ENCODE results near the gene PRM2. TPM values are rescaled to one million over a fixed set of nuclear protein-coding genes. Genes with fewer than 3 reads are reported as not detected.

Gene PRM2
- total RNA-seq, 1 donor from 2014 or later: not detected

DNA sequence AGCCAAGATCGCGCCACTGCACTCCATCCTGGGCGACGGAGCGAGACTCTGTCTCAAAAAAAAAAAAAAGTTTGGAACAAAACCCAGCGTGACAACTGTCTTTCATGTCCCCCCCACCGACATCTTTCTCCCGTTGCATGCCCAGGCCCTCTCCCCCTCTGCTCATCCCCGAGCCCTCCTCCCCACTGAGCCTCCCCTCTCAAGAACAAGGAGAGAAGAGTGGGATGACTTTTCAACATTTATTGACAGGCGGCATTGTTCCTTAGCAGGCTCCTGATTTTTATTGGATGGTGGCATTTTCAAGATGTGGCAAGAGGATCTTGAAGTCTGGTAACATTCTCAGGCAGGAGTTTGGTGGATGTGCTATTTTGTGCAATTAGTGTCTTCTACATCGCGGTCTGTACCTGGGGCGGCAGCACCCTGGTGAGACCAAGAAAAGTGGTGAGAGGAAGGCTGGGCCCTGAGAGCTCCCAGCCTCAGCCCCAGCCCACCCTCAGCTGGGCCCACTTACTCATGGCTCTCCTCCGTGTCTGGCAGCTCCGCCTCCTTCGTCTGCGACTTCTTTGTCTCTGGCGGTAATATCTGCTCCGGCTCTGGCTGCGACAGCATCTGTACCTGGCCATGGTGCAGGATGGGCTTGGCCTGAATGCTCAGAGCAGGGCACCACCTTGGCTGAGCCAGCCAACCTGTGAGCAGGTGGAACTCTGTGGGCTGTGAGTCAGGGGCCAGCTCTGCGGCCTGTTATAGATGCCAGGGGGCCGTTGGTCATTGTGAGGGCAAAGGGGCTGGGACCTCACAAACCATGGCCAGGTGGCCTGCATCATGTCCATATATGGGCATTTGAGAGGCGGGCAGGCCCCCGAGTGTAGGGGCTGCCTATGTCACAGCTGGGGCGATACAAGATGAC lies 4.6 kb upstream of the PRM2 start, which contains the start of gene PRM1:
Gene PRM1, minus strand, starts transcription at position 715 of the 907 bp plus-strand sequence. Its CDS starts 92 bp downstream, at position 623.
- H3K4me1 Mint-ChIP-seq (ENCODE audit: unreplicated experiment): no peaks in the 10 kb centered on the region
- no peaks in the 10 kb centered on the region for H3K36me3 Mint-ChIP-seq (ENCODE audit: unreplicated experiment)
- DNase-seq (ENCODE audit: extremely low spot score, unreplicated experiment): no peak
- no peak within 1 kb of the TSS for H3K4me3 Mint-ChIP-seq (ENCODE audit: unreplicated experiment)
- TF ChIP-seq, protein P1, sequence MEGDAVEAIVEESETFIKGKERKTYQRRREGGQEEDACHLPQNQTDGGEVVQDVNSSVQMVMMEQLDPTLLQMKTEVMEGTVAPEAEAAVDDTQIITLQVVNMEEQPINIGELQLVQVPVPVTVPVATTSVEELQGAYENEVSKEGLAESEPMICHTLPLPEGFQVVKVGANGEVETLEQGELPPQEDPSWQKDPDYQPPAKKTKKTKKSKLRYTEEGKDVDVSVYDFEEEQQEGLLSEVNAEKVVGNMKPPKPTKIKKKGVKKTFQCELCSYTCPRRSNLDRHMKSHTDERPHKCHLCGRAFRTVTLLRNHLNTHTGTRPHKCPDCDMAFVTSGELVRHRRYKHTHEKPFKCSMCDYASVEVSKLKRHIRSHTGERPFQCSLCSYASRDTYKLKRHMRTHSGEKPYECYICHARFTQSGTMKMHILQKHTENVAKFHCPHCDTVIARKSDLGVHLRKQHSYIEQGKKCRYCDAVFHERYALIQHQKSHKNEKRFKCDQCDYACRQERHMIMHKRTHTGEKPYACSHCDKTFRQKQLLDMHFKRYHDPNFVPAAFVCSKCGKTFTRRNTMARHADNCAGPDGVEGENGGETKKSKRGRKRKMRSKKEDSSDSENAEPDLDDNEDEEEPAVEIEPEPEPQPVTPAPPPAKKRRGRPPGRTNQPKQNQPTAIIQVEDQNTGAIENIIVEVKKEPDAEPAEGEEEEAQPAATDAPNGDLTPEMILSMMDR (IDR thresholded peaks at IDR 0.05): no peak
- H3K27me3 Mint-ChIP-seq (ENCODE audit: unreplicated experiment): peaks cover 33% of the 10 kb centered on the region
- no peaks in the 10 kb centered on the region for H3K9me3 Mint-ChIP-seq (ENCODE audit: unreplicated experiment)
- no peak within 1 kb of the TSS for H3K27ac Mint-ChIP-seq (ENCODE audit: unreplicated experiment)

DNA sequence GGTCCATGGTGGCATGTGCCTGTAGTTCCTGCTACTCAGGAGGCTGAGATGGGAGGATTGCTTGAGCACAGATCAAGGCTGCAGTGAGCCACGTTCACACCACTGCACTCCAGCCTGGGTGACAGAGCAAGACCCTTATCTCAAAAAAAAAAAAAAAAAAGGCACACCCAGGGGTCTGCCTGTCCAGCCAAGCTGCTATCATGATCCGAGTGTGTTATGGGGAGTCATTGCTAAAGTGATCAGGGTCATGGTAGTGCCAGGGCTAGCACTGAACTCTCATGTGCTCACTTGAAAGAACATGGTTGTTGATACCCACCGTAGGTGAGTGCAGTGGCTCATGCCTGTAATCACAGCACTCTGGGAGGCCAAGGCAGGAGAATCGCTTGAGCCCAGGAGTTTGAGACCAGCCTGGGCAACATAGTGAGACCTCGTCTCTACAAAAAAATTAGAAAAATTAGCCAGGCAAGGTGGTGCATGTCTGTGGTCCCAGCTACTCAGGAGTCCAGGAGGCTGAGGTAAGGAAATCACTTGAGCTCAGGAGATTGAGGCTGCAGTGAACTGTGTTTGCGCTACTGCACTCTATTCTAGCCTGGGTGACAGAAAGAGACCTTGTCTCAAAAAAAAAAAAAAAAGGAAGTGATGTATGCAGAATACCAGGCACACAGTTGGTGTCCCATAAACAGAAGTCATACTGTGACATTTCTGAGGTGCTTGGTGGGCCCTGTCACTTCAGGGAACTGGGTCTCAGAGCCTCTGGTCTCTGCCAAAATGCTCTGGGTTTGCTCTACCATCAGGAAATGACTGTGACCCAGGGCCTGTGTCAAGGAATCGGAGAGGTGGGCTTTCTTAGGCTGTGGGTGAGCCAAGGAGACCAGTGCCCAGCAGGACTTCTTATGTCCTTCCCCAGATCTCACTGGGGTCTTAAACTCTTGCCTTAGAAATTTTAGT lies 2.7 kb upstream of the PRM2 start:
- Mint-ChIP-seq H3K27me3 (ENCODE audit: unreplicated experiment) (peaks cover 18% of the 10 kb centered on the region), H3K27ac (ENCODE audit: unreplicated experiment) (no peak overlapping the region), H3K36me3 (ENCODE audit: unreplicated experiment) (no peaks in the 10 kb centered on the region), H3K4me1 (ENCODE audit: unreplicated experiment) (peaks cover 2% of the 10 kb centered on the region), H3K4me3 (ENCODE audit: unreplicated experiment) (no peak overlapping the region), H3K9me3 (ENCODE audit: unreplicated experiment) (no peaks in the 10 kb centered on the region)
- DNase-seq (ENCODE audit: extremely low spot score, unreplicated experiment): no peak
- TF ChIP-seq, protein P1 (IDR thresholded peaks at IDR 0.05): no peak

DNA sequence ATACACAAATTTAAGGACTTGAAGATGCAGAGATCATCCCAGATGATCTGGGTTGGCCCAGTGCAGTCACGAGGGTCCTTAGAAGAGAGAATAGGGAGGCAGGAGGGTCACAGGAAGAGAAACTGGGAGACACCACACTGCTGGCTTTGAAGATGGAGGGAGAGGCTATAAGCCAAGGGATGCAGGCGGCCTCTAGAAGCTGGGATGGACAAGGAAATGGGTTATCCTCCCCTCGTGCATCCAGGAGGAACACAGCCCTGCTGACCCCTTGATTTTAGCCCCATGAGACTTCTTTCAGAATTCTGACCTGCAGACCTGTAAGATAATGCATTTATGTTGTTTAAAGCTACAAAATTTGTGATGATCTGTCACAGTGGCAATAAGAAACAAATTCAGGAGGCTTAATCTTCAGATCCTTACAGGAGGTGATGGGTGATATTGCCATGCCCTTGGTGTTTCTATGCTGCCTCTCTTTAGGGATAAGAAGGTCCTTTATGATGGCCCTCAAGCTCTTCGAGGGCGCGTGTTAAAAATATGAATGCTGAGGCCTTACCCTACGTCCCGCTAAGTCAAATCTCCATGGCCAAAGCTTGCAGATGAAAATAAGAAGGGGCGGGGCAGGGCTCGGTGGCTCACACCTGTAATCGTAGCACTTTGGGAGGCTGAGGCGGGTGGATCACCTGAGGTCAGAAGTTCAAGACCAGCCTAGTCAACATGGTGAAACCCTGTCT lies 1.5 kb upstream of the PRM2 start:
- no peak for DNase-seq (ENCODE audit: extremely low spot score, unreplicated experiment)
- H3K36me3 Mint-ChIP-seq (ENCODE audit: unreplicated experiment): no peaks in the 10 kb centered on the region
- H3K4me3 Mint-ChIP-seq (ENCODE audit: unreplicated experiment): no peak overlapping the region
- H3K4me1 Mint-ChIP-seq (ENCODE audit: unreplicated experiment): peaks cover 9% of the 10 kb centered on the region
- TF ChIP-seq, protein P1 (IDR thresholded peaks at IDR 0.05): no peak
- H3K27me3 Mint-ChIP-seq (ENCODE audit: unreplicated experiment): peaks cover 13% of the 10 kb centered on the region
- H3K27ac Mint-ChIP-seq (ENCODE audit: unreplicated experiment): no peak overlapping the region
- no peaks in the 10 kb centered on the region for H3K9me3 Mint-ChIP-seq (ENCODE audit: unreplicated experiment)

DNA sequence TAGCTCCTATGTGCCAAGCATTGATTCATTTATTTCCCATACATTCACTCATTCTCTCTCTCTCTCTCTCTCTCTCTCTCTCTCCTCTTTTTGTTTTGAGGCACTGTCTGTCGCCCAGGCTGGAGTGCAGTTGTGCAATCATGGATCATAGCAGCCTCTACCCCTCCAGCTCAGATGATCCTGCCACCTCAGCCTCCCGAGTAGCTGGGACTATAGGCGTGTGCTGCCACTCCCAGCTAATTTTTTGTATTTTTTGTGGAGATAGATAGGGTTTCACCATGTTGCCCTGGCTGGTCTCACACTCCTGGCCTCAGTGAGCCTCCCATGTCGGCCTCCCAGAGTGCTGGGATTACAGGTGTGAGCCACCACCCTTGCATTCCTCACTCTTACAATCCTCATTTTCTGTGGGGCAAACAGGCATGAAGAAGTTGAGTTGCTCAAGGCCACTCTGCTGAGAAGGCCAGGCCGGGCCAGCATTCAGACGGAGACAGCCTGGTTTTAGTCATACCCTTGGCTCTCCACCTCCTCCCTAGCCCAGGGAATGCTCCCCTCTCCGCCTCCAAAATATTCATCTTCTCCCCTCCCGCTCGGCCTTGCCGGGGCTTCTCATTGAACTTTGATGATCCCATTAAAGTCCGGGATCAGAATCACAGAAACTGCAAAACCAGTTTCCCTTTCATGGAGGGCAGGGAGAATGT lies 765 bp upstream of the PRM2 start:
- H3K9me3 Mint-ChIP-seq (ENCODE audit: unreplicated experiment): no peaks in the 10 kb centered on the region
- H3K4me3 Mint-ChIP-seq (ENCODE audit: unreplicated experiment): no peak overlapping the region
- no peak for DNase-seq (ENCODE audit: extremely low spot score, unreplicated experiment)
- no peak overlapping the region for H3K27ac Mint-ChIP-seq (ENCODE audit: unreplicated experiment)
- H3K27me3 Mint-ChIP-seq (ENCODE audit: unreplicated experiment): peaks cover 11% of the 10 kb centered on the region
- peaks cover 9% of the 10 kb centered on the region for H3K4me1 Mint-ChIP-seq (ENCODE audit: unreplicated experiment)
- no peaks in the 10 kb centered on the region for H3K36me3 Mint-ChIP-seq (ENCODE audit: unreplicated experiment)
- TF ChIP-seq, protein P1 (IDR thresholded peaks at IDR 0.05): no peak

Measured in osteocyte (in vitro differentiated cells).